ENCODE measurements around the gene MACROH2A1. TPM values are rescaled to one million over a fixed set of nuclear protein-coding genes. Genes with fewer than 3 reads are reported as not detected.

The MACROH2A1 gene
- total and polyA plus RNA-seq, 9 of the 15 experiments (the other 6 are each of a cell fraction or from before 2014, with no cell fraction given): 44.9 to 289 (median 193) TPM

- Histone ChIP-seq H2AFZ (ENCODE audit: low read depth, low read length) (peak overlapping the region; percentile 92), H3K4me3 (no peak overlapping the region), H3K9me3 (replicated peaks; ENCODE audit: control insufficient read depth, insufficient read depth, low read depth, low read length) (no peaks in the 10 kb centered on the region), H3K79me2 (ENCODE audit: control insufficient read depth, insufficient read depth, low read length) (no peaks in the 10 kb centered on the region), H3K36me3 (ENCODE audit: control insufficient read depth, insufficient read depth, low read length) (no peaks in the 10 kb centered on the region), H3K27ac (ENCODE audit: extremely low read depth, low read depth, low read length) (peak overlapping the region; percentile 61; the same call in 2 of the 3 replicates), H3K4me1 (replicated peaks in 1 of 2; ENCODE audit: control insufficient read depth in 2 of 2, insufficient read depth in 2 of 2, low read length in 2 of 2) (peaks cover 36 to 41% of the 10 kb centered on the region in 2 experiments), H3K4me2 (ENCODE audit: insufficient read depth, low read length) (peak overlapping the region; percentile 7), H3K27me3 (ENCODE audit: control insufficient read depth in 2 of 2, insufficient read depth in 2 of 2, low read length in 2 of 2) (no peaks in the 10 kb centered on the region), H3K9me1 (ENCODE audit: control insufficient read depth, insufficient read depth, low read length) (no peaks in the 10 kb centered on the region), H3K9ac (ENCODE audit: insufficient read depth in 1 of 2, low read depth in 2 of 2, low read length in 2 of 2) (peak overlapping the region; percentile 13 to 75; a peak in 3 of 4 replicates), H4K20me1 (replicated peaks; ENCODE audit: control insufficient read depth, insufficient read depth, low read length) (no peaks in the 10 kb centered on the region)
- CTCF ChIA-PET (ENCODE audit: low intra/inter-chr PET ratio): no interaction called here
- POLR2A ChIA-PET: interaction anchor here (0.6 to 2.0 kb wide), 2 partner anchors 11 to 135 kb away, joined by 3 to 9 read pairs; no protein-coding TSS in a partner anchor
- WGBS (ENCODE audit: insufficient coverage, low coverage, missing lambda C conversion rate): 4% methylated on average over 6 of the region's 7 CpGs
- in situ Hi-C loops (cut with MboI): no loop called here
- ATAC-seq: peak; percentile 80
- peak; percentile 88 for FAIRE-seq
- BruUV-seq (replicated peaks): no TSS peak
- intact Hi-C loops (cut with micrococcal nuclease): loop anchor here (1.0 kb wide), 1 partner anchor 20 kb away; no protein-coding TSS in a partner anchor
- peak; percentile 62 to 80 (median 71) for DNase-seq (ENCODE audit: extremely low read depth in 1 of 4, low spot score in 3 of 4)
- TF ChIP-seq TAF9B (IDR thresholded peaks at IDR 0.05; ENCODE audit: partially characterized antibody) (no peak), ZZZ3 (IDR thresholded peaks at IDR 0.05) (no peak), NCOA2 (IDR thresholded peaks at IDR 0.05; ENCODE audit: partially characterized antibody in 2 of 2) (no peak), ZEB2 (IDR thresholded peaks at IDR 0.05) (no peak), ZNF263 (CRISPR knock-in tag; IDR thresholded peaks at IDR 0.05; ENCODE audit: borderline replicate concordance) (no peak), ZC3H4 (CRISPR knock-in tag; IDR thresholded peaks at IDR 0.05; ENCODE audit: borderline replicate concordance) (no peak), ZNF280B (CRISPR knock-in tag; IDR thresholded peaks at IDR 0.05) (no peak), ZNF133 (CRISPR knock-in tag; IDR thresholded peaks at IDR 0.05) (no peak), MNT (conservative IDR thresholded peaks at IDR 0.05) (no peak), ZNF347 (CRISPR knock-in tag; IDR thresholded peaks at IDR 0.05; ENCODE audit: low read depth) (no peak), IRF2 (CRISPR knock-in tag; IDR thresholded peaks at IDR 0.05) (no peak), HMBOX1 (IDR thresholded peaks at IDR 0.05) (no peak)
Observed at GRCh38 chr5:135437422-135437795, 38.4 kb upstream of the MACROH2A1 start.

Measured in K562 (cell line).